Fibroblast of skin of right quadriceps (primary cell): ENCODE results near the gene TMX2.
"Not testable (repeated sequence)": the region's sequence is repeated elsewhere in the genome, so short reads cannot be mapped to it uniquely, and the experiment has no call there.

Experiments used
- DNase-seq: peaks from one replicate; pipeline ENCODE4 v3.0.0-alpha.2; 2013

Gene TMX2

GRCh38 chr11:57716726-57717125 lies 4.3 kb downstream of the TMX2 start:
- not testable (repeated sequence) for DNase-seq

GRCh38 chr11:57727185-57727584 lies 14.8 kb downstream of the TMX2 start:
- no peak for DNase-seq

GRCh38 chr11:57728829-57729228 lies 16.4 kb downstream of the TMX2 start:
- no peak for DNase-seq

GRCh38 chr11:57729479-57729878 lies 17.1 kb downstream of the TMX2 start:
- DNase-seq: no peak

GRCh38 chr11:57732661-57733060 lies 20.3 kb downstream of the TMX2 start:
- DNase-seq: no peak

GRCh38 chr11:57735619-57736298 lies 23.4 kb downstream of the TMX2 start:
- DNase-seq: no peak

GRCh38 chr11:57741132-57742086 lies 29.0 kb downstream of the TMX2 start, which contains the start of gene SELENOH:
Gene SELENOH, plus strand, starts transcription at chr11:57741491. Its CDS starts 105 bp downstream, at chr11:57741596.
- peak; percentile 97 for DNase-seq

- no peak for DNase-seq
Measured at GRCh38 chr11:57742087-57742452, 29.7 kb downstream of the TMX2 start.

- no peak for DNase-seq
Measured at GRCh38 chr11:57744357-57744756, 32.0 kb downstream of the TMX2 start.

- DNase-seq: no peak
Measured at GRCh38 chr11:57745206-57745605, 32.8 kb downstream of the TMX2 start.

GRCh38 chr11:57746920-57747319 lies 34.5 kb downstream of the TMX2 start:
- DNase-seq: no peak

GRCh38 chr11:57751176-57751575 lies 38.8 kb downstream of the TMX2 start:
- DNase-seq: no peak

GRCh38 chr11:57751676-57752253 lies 39.4 kb downstream of the TMX2 start, which contains the start of gene BTBD18:
Gene BTBD18, minus strand, starts transcription at chr11:57751819. Its CDS starts 631 bp downstream, at chr11:57751188.
- peak; percentile 43 for DNase-seq

GRCh38 chr11:57752954-57753353 lies 40.6 kb downstream of the TMX2 start:
- DNase-seq: no peak

GRCh38 chr11:57758174-57758573 lies 45.8 kb downstream of the TMX2 start:
- DNase-seq: no peak

GRCh38 chr11:57761301-57762234 lies 49.2 kb downstream of the TMX2 start, which contains the start of gene CTNND1:
Gene CTNND1, plus strand, starts transcription at chr11:57761802. Its CDS starts 29,677 bp downstream, at chr11:57791479.
- DNase-seq: peak; percentile 98

- DNase-seq: no peak
Measured at GRCh38 chr11:57762235-57762861, 50.0 kb downstream of the TMX2 start.

GRCh38 chr11:57763568-57763967 lies 51.2 kb downstream of the TMX2 start:
- peak; percentile 48 for DNase-seq

GRCh38 chr11:57764021-57764420 lies 51.6 kb downstream of the TMX2 start:
- no peak for DNase-seq

- DNase-seq: no peak
Measured at GRCh38 chr11:57764566-57764965, 52.2 kb downstream of the TMX2 start.

- DNase-seq: no peak
Measured at GRCh38 chr11:57764972-57765371, 52.6 kb downstream of the TMX2 start.

- DNase-seq: no peak
Measured at GRCh38 chr11:57770793-57771192, 58.4 kb downstream of the TMX2 start.
